SK-N-SH (cell line): ENCODE results near the gene FAM20C. TPM values are rescaled to one million over a fixed set of nuclear protein-coding genes. Genes with fewer than 3 reads are reported as not detected.

Experiments
- CTCF ChIA-PET: fragments of 300-600, 350-600 bp; formaldehyde crosslinking; extraction: SDS; loops from one replicate; lab custom pipeline; 2021; lab: Yijun Ruan, JAX
- POLR2A ChIA-PET: fragments of 350-600 bp; sonication (Branson Sonifier 250); formaldehyde crosslinking; extraction: SDS; loops from one replicate; lab custom pipeline; 2020; ENCODE audit warnings: antibody characterized with exemption, inconsistent platforms; lab: Yijun Ruan, JAX
- DNase-seq: peaks from one replicate; pipeline ENCODE4 v3.0.0; 2012
- H2AFZ ChIP-seq: fragments of 200-600 bp; sonication (generic); 2 replicates; pipeline ENCODE4 v1.8.1; 2016; ENCODE audit warnings: antibody characterized with exemption, mild to moderate bottlenecking, low read depth
- H3F3A ChIP-seq: fragments of 200-600 bp; sonication (generic); replicated peaks from 2 replicates; pipeline ENCODE3; 2016; ENCODE audit warnings: antibody characterized with exemption, mild to moderate bottlenecking; ENCODE audit not compliant: insufficient read depth
- H3K27ac ChIP-seq, 2 experiments: fragments of 200-500 bp in 1 of 2; fragments of 200-600 bp in 1 of 2; sonication (Bioruptor generic) in 1 of 2; sonication (generic), shearing (Covaris generic) in 1 of 2; 2 replicates each; pipeline versions ENCODE4 v1.5.1 to v1.6.1; 2014 to 2016; ENCODE audit warnings: low read depth in 2 of 2, inconsistent platforms in 1 of 2, low read length in 1 of 2, mild to moderate bottlenecking in 1 of 2, mixed read lengths in 1 of 2
- H3K27me3 ChIP-seq: fragments of 200-600 bp; sonication (generic), shearing (Covaris generic); 2 replicates; pipeline ENCODE4 v1.6.1; 2016; ENCODE audit warnings: mixed run types; ENCODE audit not compliant: insufficient read depth
- H3K36me3 ChIP-seq, 2 experiments: fragments of 200-500 bp in 1 of 2; fragments of 200-600 bp in 1 of 2; sonication (Bioruptor generic) in 1 of 2; sonication (generic) in 1 of 2; replicated peaks in 1 of 2; 2 replicates each; pipeline versions ENCODE3 to v1.5.1; 2014 to 2016; ENCODE audit warnings: low read length in 1 of 2, mild to moderate bottlenecking in 1 of 2; ENCODE audit not compliant: insufficient read depth in 2 of 2, control insufficient read depth in 1 of 2
- H3K4me1 ChIP-seq, 2 experiments: fragments of 200-500 bp in 1 of 2; fragments of 200-600 bp in 1 of 2; sonication (Bioruptor generic) in 1 of 2; sonication (generic), shearing (Covaris generic) in 1 of 2; 2 replicates each; pipeline versions ENCODE4 v1.5.1 to v1.6.1; 2014 to 2016; ENCODE audit warnings: low read depth in 1 of 2, low read length in 1 of 2, mixed run types in 1 of 2; ENCODE audit not compliant: insufficient read depth in 2 of 2, control insufficient read depth in 1 of 2
- H3K4me2 ChIP-seq: fragments of 200-600 bp; sonication (generic), shearing (Covaris generic); 2 replicates; pipeline ENCODE4 v1.6.1; 2017; ENCODE audit warnings: mixed run types
- H3K4me3 ChIP-seq, 2 experiments: fragments of 200-500 bp in 1 of 2; fragments of 200-600 bp in 1 of 2; sonication (Bioruptor generic) in 1 of 2; sonication (generic), shearing (Covaris generic) in 1 of 2; 2 replicates each; pipeline versions ENCODE4 v1.5.1 to v1.8.1; 2014 to 2016; ENCODE audit warnings: low read depth in 2 of 2, inconsistent platforms in 1 of 2, low read length in 1 of 2, mild to moderate bottlenecking in 1 of 2, mixed read lengths in 1 of 2, moderate library complexity in 1 of 2
- H3K79me2 ChIP-seq: fragments of 200-600 bp; sonication (generic); 2 replicates; pipeline ENCODE4 v1.8.1; 2017; ENCODE audit warnings: mild to moderate bottlenecking; ENCODE audit not compliant: insufficient read depth
- H3K9ac ChIP-seq: fragments of 200-600 bp; sonication (generic); 2 replicates; pipeline ENCODE4 v1.6.1; 2017; ENCODE audit warnings: mixed run types
- H3K9me2 ChIP-seq: fragments of 200-600 bp; sonication (generic); 2 replicates; pipeline ENCODE4 v1.6.1; 2017; ENCODE audit warnings: mixed run types
- H3K9me3 ChIP-seq: fragments of 200-600 bp; sonication (generic); 2 replicates; pipeline ENCODE4 v1.6.1; 2017; ENCODE audit warnings: mixed run types, mild to moderate bottlenecking, moderate library complexity
- H4K20me1 ChIP-seq: fragments of 200-600 bp; sonication (generic); 2 replicates; pipeline ENCODE4 v1.6.1; 2017; ENCODE audit warnings: mild to moderate bottlenecking, mixed run types; ENCODE audit not compliant: insufficient read depth
- CHD2 ChIP-seq: fragments of 150-350 bp; IDR thresholded peaks from 2 replicates; pipeline ENCODE4 v1.6.1; 2018; ENCODE audit warnings: low read length; ENCODE audit not compliant: partially characterized antibody
- EP300 ChIP-seq, 2 experiments: IDR thresholded peaks; 2 replicates each; pipeline versions ENCODE4 v1.4.0 to v1.6.1; 2012; ENCODE audit warnings: borderline replicate concordance in 1 of 2, low read depth in 1 of 2, low read length in 1 of 2
- FOSL2 ChIP-seq: IDR thresholded peaks from 2 replicates; pipeline ENCODE4 v1.4.0; 2012; ENCODE audit warnings: low read depth, mild to moderate bottlenecking, moderate library complexity, borderline replicate concordance
- GATA2 ChIP-seq: sonication (generic); formaldehyde crosslinking; IDR thresholded peaks from 2 replicates; pipeline ENCODE4 v1.5.0; 2020; ENCODE audit warnings: mild to moderate bottlenecking, missing genetic modification reagents
- MEF2A ChIP-seq: IDR thresholded peaks from 2 replicates; pipeline ENCODE4 v1.4.0; 2012; ENCODE audit warnings: low read depth, borderline replicate concordance
- MXI1 ChIP-seq: IDR thresholded peaks from 2 replicates; pipeline ENCODE4 v1.6.1; 2012; ENCODE audit warnings: mild to moderate bottlenecking, low read depth, low read length, improper control_type of control experiment
- NRF1 ChIP-seq: IDR thresholded peaks from 2 replicates; pipeline ENCODE4 v1.6.1; 2012; ENCODE audit warnings: low read depth, mild to moderate bottlenecking, low read length
- PBX3 ChIP-seq: IDR thresholded peaks from 2 replicates; pipeline ENCODE4; 2012
- POLR2AphosphoS5 ChIP-seq: IDR thresholded peaks from 2 replicates; pipeline ENCODE4 v1.6.1; 2012; ENCODE audit warnings: low read depth, low read length
- RAD21 ChIP-seq: IDR thresholded peaks from 2 replicates; pipeline ENCODE4 v1.6.1; 2012; ENCODE audit warnings: mild to moderate bottlenecking, low read length
- REST ChIP-seq: IDR thresholded peaks from 2 replicates; pipeline ENCODE4 v1.6.1; 2012; ENCODE audit warnings: mild to moderate bottlenecking, low read depth, low read length, moderate library complexity
- RXRA ChIP-seq: IDR thresholded peaks from 2 replicates; pipeline ENCODE4 v1.4.0; 2012; ENCODE audit warnings: low read depth, mild to moderate bottlenecking, borderline replicate concordance
- SIN3A ChIP-seq: IDR thresholded peaks from 2 replicates; pipeline ENCODE4 v1.6.1; 2012; ENCODE audit warnings: low read depth, mild to moderate bottlenecking, low read length, moderate library complexity, borderline replicate concordance
- SMC3 ChIP-seq: IDR thresholded peaks from 2 replicates; pipeline ENCODE4 v1.6.1; 2012; ENCODE audit warnings: low read depth, low read length, improper control_type of control experiment
- TCF12 ChIP-seq: IDR thresholded peaks from 2 replicates; pipeline ENCODE4 v1.4.0; 2012
- ZBTB33 ChIP-seq: IDR thresholded peaks from 2 replicates; pipeline ENCODE4 v1.4.0; 2012; ENCODE audit warnings: low read depth, borderline replicate concordance
- WGBS: methylation state at CpG from one replicate; pipeline ENCODE4 v1.1.6; 2017; ENCODE audit warnings: low lambda C conversion rate; 5-methylcytosine and 5-hydroxymethylcytosine counted together
- polyA plus RNA-seq, 3 experiments: library from polyadenylated mRNA; depleted of rRNA; stranded (reverse); fragments of >200 nt; gene quantifications; 2 replicates each; pipeline ENCODE4 v1.2.3, GENCODE V29; 2012
- TF ChIP-seq, protein P1 (sequence below): IDR thresholded peaks from 2 replicates; pipeline ENCODE4 v1.4.0; 2012; ENCODE audit warnings: low read depth
- TF ChIP-seq, protein P2 (sequence below): fragments of 150-350 bp; IDR thresholded peaks from 2 replicates; pipeline ENCODE4 v1.6.1; 2017; ENCODE audit warnings: antibody characterized with exemption, low read length, low read depth, borderline replicate concordance
- TF ChIP-seq, protein P3 (sequence below): fragments of 200-600 bp; sonication (generic); IDR thresholded peaks from 2 replicates; pipeline ENCODE4 v1.6.1; 2017; ENCODE audit warnings: antibody characterized with exemption, mild to moderate bottlenecking, moderate library complexity

Gene FAM20C
- polyA plus RNA-seq, 1 of the 3 experiments (the other 2 are of a cell fraction), result 12.7 TPM

GRCh38 chr7:297611-298374 is 105.4 kb downstream of the FAM20C start:
- H2AFZ ChIP-seq, result no peak overlapping the region
- no peak overlapping the region for H3K9ac ChIP-seq
- no peaks in the 10 kb centered on the region for H3K79me2 ChIP-seq
- no peaks in the 10 kb centered on the region for H3K9me2 ChIP-seq
- ChIA-PET POLR2A (no interaction called here), CTCF (interaction anchor here (0.6 to 1.5 kb wide), 6 partner anchors 24 to 477 kb away, joined by 3 to 5 read pairs (median 3); no protein-coding TSS in a partner anchor)
- no peaks in the 10 kb centered on the region for H3K9me3 ChIP-seq
- TF ChIP-seq PBX3 (no peak), CHD2 (no peak), MEF2A (no peak), GATA2 (CRISPR knock-in tag) (no peak), ZBTB33 (no peak), POLR2AphosphoS5 (no peak), SMC3 (no peak), MXI1 (no peak), RAD21 (no peak), TCF12 (no peak), RXRA (no peak), FOSL2 (no peak), EP300 (IDR thresholded peaks at IDR 0.05; ENCODE audit: borderline replicate concordance in 1 of 2, low read depth in 1 of 2, low read length in 1 of 2) (no peak), NRF1 (no peak), REST (no peak), SIN3A (no peak)
- TF ChIP-seq, protein P1, sequence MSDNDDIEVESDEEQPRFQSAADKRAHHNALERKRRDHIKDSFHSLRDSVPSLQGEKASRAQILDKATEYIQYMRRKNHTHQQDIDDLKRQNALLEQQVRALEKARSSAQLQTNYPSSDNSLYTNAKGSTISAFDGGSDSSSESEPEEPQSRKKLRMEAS, result no peak
- TF ChIP-seq, protein P2, sequence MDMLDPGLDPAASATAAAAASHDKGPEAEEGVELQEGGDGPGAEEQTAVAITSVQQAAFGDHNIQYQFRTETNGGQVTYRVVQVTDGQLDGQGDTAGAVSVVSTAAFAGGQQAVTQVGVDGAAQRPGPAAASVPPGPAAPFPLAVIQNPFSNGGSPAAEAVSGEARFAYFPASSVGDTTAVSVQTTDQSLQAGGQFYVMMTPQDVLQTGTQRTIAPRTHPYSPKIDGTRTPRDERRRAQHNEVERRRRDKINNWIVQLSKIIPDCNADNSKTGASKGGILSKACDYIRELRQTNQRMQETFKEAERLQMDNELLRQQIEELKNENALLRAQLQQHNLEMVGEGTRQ, result no peak
- TF ChIP-seq, protein P3, sequence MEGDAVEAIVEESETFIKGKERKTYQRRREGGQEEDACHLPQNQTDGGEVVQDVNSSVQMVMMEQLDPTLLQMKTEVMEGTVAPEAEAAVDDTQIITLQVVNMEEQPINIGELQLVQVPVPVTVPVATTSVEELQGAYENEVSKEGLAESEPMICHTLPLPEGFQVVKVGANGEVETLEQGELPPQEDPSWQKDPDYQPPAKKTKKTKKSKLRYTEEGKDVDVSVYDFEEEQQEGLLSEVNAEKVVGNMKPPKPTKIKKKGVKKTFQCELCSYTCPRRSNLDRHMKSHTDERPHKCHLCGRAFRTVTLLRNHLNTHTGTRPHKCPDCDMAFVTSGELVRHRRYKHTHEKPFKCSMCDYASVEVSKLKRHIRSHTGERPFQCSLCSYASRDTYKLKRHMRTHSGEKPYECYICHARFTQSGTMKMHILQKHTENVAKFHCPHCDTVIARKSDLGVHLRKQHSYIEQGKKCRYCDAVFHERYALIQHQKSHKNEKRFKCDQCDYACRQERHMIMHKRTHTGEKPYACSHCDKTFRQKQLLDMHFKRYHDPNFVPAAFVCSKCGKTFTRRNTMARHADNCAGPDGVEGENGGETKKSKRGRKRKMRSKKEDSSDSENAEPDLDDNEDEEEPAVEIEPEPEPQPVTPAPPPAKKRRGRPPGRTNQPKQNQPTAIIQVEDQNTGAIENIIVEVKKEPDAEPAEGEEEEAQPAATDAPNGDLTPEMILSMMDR, result no peak
- no peaks in the 10 kb centered on the region for H3K4me1 ChIP-seq
- no peak for DNase-seq
- H4K20me1 ChIP-seq, result 0 out of 2 replicates have a peak, but pooled peaks cover 3% of the 10 kb centered on the region
- WGBS, result 81% methylated on average over 14 of the region's 24 CpGs
- no peak overlapping the region for H3K4me3 ChIP-seq
- no peak overlapping the region for H3K27ac ChIP-seq
- no peaks in the 10 kb centered on the region for H3K36me3 ChIP-seq
- H3K4me2 ChIP-seq, result no peak overlapping the region
- H3K27me3 ChIP-seq, result peaks cover 53% of the 10 kb centered on the region
- H3F3A ChIP-seq, result no peaks in the 10 kb centered on the region
